ENCODE measurements around the gene PTGS2.

DNA sequence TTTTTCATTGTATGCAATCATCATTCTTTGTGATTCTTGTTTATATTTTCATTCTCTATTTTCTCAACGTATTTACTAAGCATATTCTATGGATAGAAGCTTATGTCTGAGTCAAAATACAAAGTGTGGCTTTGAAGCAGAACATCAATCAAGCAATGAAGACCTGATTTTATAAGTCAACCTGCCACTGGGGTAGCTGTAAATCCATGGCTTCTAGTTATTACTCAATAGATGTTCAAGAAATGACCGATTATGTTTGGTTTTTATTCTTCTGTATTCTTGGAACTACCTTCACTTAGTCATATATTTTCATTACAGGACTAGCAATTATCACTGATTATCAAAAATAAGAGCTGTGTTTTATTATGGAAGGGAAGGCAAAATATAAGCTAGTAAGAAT lies 20.5 kb upstream of the PTGS2 start:
- TF ChIP-seq, protein P1, sequence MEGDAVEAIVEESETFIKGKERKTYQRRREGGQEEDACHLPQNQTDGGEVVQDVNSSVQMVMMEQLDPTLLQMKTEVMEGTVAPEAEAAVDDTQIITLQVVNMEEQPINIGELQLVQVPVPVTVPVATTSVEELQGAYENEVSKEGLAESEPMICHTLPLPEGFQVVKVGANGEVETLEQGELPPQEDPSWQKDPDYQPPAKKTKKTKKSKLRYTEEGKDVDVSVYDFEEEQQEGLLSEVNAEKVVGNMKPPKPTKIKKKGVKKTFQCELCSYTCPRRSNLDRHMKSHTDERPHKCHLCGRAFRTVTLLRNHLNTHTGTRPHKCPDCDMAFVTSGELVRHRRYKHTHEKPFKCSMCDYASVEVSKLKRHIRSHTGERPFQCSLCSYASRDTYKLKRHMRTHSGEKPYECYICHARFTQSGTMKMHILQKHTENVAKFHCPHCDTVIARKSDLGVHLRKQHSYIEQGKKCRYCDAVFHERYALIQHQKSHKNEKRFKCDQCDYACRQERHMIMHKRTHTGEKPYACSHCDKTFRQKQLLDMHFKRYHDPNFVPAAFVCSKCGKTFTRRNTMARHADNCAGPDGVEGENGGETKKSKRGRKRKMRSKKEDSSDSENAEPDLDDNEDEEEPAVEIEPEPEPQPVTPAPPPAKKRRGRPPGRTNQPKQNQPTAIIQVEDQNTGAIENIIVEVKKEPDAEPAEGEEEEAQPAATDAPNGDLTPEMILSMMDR (IDR thresholded peaks at IDR 0.05), result no peak
- TF ChIP-seq POLR2A (IDR thresholded peaks at IDR 0.05), result no peak

Data from tibial nerve (tissue), 3 donors.